Right cardiac atrium (tissue), 5 donors: ENCODE measurements around the gene ADGRE1. TPM values are rescaled to one million over a fixed set of nuclear protein-coding genes. Genes with fewer than 3 reads are reported as not detected.

ENCODE experiments used
- ATAC-seq, 2 donors: fragments of 200-7000 bp; cut with Tn5 transposase; one replicate each; pipeline versions ENCODE4 v1.8.0 to v1.9.1; 2020; ENCODE audit warnings: moderate library complexity in 2 of 2, mild to moderate bottlenecking in 1 of 2
- DNase-seq, 3 donors: peaks; one replicate each; pipeline ENCODE4 v3.0.0-alpha.2; 2020
- H3K27ac ChIP-seq: one replicate; pipeline ENCODE4 v1.5.1; 2013; ENCODE audit warnings: mild to moderate bottlenecking, low read length, control low read depth, moderate library complexity
- H3K27me3 ChIP-seq: one replicate; pipeline ENCODE4 v1.6.1; 2013; ENCODE audit not compliant: control insufficient read depth, insufficient read depth
- H3K4me1 ChIP-seq: one replicate; pipeline ENCODE4 v1.6.1; 2013; ENCODE audit warnings: low read length; ENCODE audit not compliant: control insufficient read depth, insufficient read depth
- H3K4me3 ChIP-seq: one replicate; pipeline ENCODE4 v1.5.1; 2013; ENCODE audit warnings: low read length, control low read depth
- H3K9me3 ChIP-seq: one replicate; pipeline ENCODE4 v1.6.1; 2013; ENCODE audit warnings: low read length; ENCODE audit not compliant: control insufficient read depth
- WGBS: extraction: QIAGEN DNeasy Blood & Tissue Kit; methylation state at CpG from one replicate; pipeline ENCODE4 v1.1.7; 2013; 5-methylcytosine and 5-hydroxymethylcytosine counted together
- intact Hi-C, 4 donors: fragments of 100-400 bp; cut with DNase I; formaldehyde crosslinking; loops; one replicate each; pipeline versions ENCODE4 v1.11.0 to v1.14.0; 2022 to 2023
- polyA plus RNA-seq: library from polyadenylated mRNA; stranded (reverse); fragments of 200-250 nt; gene quantifications from one replicate; pipeline ENCODE4 v1.2.3, GENCODE V29; 2013
- total RNA-seq, 4 donors: library from RNA; stranded (reverse); fragmentation: NEBNext Ultra II Directional; extraction: Animal tissue kit (Norgen Biotek cat#: 25700); gene quantifications; one replicate each; pipeline ENCODE4 v1.2.1, GENCODE V29; 2021
- donor health status: healthy with polysubstance abuse.
- donor health status: DM: no; HTN: yes; CAD: no.
- donor health status: DM: no; HTN: no; CAD: no.
- donor health status: DM: no; HTN: yes; CAD: no; lungs with severe emphysema.
- donor health status: DM: yes; HTN: yes; CAD: no.

The ADGRE1 gene
- total and polyA plus RNA-seq, 5 donors: 0.25 to 0.53 (median 0.38) TPM; not detected in 1

DNA sequence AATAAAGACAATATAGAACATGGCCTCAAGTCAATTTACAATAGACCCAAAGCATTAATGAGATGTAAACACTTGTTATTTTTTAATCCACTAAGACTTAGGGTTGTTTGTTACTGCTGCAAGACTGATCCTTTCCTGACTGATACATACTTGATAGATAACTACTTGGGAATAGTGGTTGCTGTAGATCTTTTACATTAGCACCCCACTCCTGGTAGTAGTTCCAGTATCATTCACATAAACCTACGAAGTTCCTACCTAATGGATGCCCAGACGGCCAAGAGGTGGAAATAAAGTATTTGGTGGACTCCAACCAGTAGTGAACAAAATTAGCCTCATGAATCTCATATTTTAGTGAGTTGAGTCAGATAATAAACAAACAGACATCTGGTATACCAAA lies 26.9 kb downstream of the ADGRE1 start:
- ATAC-seq (no peak), DNase-seq (no peak)
- Histone ChIP-seq H3K4me1 (no peaks in the 10 kb centered on the region), H3K27ac (no peak overlapping the region), H3K4me3 (no peak overlapping the region), H3K27me3 (no peaks in the 10 kb centered on the region), H3K9me3 (peaks cover 3% of the 10 kb centered on the region)
- WGBS: 40% methylated on average over 2 of the region's 2 CpGs
- intact Hi-C loops: no loop called here

DNA sequence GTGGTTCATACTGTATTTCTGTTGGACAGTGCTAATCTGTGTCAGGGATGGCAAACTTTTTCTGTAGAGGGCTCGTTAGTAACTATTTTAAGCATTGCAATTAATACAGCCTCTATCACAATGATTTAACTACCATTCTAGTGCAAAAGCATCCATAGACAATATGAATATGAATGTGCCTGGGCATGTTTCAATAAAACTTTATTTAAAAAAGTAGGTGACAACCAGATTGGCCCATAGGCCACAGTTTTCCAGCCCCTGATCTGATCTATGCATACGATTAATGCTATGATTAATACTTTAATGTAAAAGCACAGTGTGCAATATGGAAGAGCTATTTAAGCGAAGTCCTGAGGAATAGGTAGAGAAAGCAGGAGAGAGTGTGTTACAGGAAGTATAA lies 29.6 kb downstream of the ADGRE1 start:
- intact Hi-C loops: no loop called here
- Histone ChIP-seq H3K27ac (no peak overlapping the region), H3K9me3 (peaks cover 3% of the 10 kb centered on the region), H3K4me1 (no peaks in the 10 kb centered on the region), H3K27me3 (no peaks in the 10 kb centered on the region), H3K4me3 (no peak overlapping the region)
- WGBS: 82% methylated on average over 3 of the region's 3 CpGs
- ATAC-seq (no peak), DNase-seq (no peak)

DNA sequence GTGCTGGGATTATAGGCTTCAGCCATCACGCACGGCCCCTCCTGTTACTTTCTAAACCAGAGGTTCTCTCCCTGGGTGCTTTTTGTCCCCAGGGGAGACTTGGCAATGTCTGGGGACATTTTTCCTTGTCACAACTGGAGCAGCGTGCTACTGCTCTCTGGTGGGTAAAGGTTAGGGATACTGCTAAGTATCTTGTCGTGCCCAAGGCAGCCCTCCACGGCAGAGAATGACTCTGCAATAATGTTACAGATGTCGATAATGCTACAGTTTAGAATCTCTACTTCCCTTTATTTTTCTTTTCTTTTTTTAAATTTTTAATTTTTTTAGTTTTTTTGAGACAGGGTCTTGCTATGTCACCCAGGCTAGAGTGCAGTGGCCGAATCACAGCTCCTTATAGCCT lies 38.0 kb downstream of the ADGRE1 start:
- 80% methylated on average over 7 of the region's 7 CpGs for WGBS
- H3K9me3 ChIP-seq: peaks cover 3% of the 10 kb centered on the region
- no peaks in the 10 kb centered on the region for H3K4me1 ChIP-seq
- no peak for ATAC-seq
- no peak overlapping the region for H3K27ac ChIP-seq
- no peak for DNase-seq
- no peak overlapping the region for H3K4me3 ChIP-seq
- no peaks in the 10 kb centered on the region for H3K27me3 ChIP-seq
- intact Hi-C loops: no loop called here

DNA sequence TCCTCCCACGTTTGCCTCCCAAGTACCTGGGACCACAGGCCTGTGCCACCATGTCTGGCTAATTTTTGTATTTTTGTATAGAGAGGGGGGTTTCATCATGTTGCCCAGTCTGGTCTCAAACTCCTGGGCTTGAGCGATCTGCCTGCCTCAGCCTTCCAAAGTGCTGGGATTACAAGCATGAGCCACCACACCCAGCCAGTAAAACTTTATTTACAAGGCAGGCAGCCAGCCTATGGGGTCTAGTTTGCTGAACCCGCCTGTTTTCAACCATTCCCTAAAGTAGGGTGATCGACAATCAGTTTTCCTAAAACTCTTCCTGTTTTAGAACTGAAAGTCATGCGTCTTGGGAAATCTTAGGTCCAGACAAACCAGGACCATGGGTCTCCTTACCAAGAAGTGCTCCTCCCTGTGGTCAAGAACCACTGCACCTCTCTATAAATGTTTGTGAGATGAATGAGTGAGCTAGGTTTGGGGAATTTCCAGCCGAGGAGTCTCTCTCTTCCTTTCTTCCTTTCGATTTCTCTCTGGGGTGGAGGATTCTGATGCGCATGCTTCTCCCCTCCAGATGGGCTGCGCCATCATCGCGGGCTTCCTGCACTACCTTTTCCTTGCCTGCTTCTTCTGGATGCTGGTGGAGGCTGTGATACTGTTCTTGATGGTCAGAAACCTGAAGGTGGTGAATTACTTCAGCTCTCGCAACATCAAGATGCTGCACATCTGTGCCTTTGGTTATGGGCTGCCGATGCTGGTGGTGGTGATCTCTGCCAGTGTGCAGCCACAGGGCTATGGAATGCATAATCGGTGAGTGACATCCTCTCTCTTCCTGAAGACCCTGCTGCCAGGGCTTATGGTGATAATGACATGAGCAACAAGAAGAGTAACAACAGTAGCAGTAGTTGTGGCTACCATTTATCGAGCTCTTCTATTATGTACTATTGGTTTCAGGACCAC lies 38.7 kb downstream of the ADGRE1 start:
- DNase-seq: no peak
- Histone ChIP-seq H3K4me1 (no peaks in the 10 kb centered on the region), H3K9me3 (peaks cover 3% of the 10 kb centered on the region), H3K27ac (no peak overlapping the region), H3K27me3 (no peaks in the 10 kb centered on the region), H3K4me3 (no peak overlapping the region)
- intact Hi-C loops: no loop called here
- ATAC-seq: no peak
- WGBS: 70% methylated on average over 15 of the region's 15 CpGs

DNA sequence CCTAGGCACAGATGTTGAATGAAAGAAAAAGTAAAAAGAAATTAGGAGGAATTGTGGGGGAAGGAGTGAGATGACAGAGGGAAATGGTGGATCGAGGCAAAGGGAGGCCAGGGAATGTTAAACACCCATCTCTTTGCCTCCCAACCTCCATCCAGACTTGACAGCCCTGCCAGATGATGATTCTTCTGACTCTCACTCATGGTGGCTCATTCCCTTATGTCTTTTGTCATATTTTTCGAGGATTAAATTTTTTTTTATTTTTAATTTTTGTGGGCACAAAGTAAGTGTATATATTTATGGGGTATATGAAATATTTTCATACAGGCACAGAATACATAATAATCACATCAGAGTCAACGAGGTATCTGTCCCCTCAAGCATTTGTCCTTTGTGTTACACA lies 42.8 kb downstream of the ADGRE1 start:
- H3K9me3 ChIP-seq: peaks cover 3% of the 10 kb centered on the region
- H3K27ac ChIP-seq: no peak overlapping the region
- H3K27me3 ChIP-seq: no peaks in the 10 kb centered on the region
- no peak overlapping the region for H3K4me3 ChIP-seq
- WGBS: 51% methylated on average over 3 of the region's 3 CpGs
- no peak for DNase-seq
- no peak for ATAC-seq
- no peaks in the 10 kb centered on the region for H3K4me1 ChIP-seq
- intact Hi-C loops: no loop called here

DNA sequence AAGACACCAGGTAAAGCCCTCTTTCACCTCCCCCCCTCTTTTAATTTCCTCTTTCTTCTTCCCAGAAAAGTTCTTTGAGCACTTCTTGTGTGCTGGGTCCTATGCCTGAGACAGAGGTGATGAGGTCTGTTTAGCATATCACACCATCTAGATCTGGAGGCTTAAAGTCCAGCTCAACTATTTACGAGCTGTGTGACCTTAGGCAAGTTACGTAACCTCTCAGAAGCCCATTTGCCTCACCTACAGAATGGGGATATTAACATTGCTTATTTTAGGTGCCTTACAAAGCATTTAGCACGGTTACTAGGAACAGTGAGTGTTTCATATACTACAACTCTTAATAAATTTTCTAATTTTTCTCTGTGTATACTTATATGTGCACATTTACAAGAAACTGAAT lies 47.7 kb downstream of the ADGRE1 start:
- Histone ChIP-seq H3K9me3 (no peaks in the 10 kb centered on the region), H3K4me3 (no peak overlapping the region), H3K27ac (no peak overlapping the region), H3K4me1 (no peaks in the 10 kb centered on the region), H3K27me3 (no peaks in the 10 kb centered on the region)
- intact Hi-C loops: no loop called here
- 62% methylated on average over 3 of the region's 3 CpGs for WGBS
- ATAC-seq (no peak), DNase-seq (no peak)

DNA sequence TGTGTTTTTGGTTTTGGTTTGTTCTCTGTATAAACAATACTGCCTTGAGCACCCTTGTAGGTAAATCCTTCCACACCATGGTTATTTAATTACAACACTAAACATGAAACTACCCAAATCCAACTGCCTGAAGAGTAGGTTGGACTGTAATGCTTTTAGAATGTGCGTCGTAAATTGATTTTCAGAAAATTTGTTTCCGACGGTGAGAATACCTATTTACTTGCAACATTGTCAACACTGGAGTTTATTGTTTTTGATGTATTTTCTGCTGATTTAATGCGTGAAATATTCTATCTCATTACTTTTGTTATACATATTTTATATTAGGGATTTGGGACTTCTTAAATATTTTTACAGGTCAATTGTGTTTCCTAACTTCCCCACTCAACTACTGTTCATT lies 48.2 kb downstream of the ADGRE1 start:
- 70% methylated on average over 5 of the region's 5 CpGs for WGBS
- Histone ChIP-seq H3K27me3 (no peaks in the 10 kb centered on the region), H3K4me3 (no peak overlapping the region), H3K9me3 (no peaks in the 10 kb centered on the region), H3K27ac (no peak overlapping the region), H3K4me1 (no peaks in the 10 kb centered on the region)
- intact Hi-C loops: no loop called here
- DNase-seq (no peak), ATAC-seq (no peak)

DNA sequence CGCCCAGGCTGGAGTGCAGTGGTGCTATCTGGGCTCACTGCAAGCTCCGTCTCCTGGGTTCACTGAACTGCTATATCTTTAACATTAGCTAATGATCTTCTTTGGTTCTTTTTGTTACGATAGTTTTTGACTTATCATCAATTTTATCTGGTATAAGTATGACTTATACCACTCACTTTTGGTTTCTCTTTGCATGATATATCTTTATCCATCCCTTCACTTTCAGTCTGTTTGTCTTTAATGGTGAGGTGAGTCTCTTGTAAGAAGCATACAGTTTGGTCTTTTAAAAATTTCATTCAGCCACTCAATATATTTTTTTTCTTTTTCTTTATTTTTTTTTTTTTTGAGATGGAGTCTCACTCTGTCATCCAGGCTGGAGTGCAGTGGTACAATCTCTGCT lies 58.4 kb downstream of the ADGRE1 start:
- no peak overlapping the region for H3K27ac ChIP-seq
- no peak for ATAC-seq
- no peak overlapping the region for H3K4me3 ChIP-seq
- H3K9me3 ChIP-seq: peaks cover 3% of the 10 kb centered on the region
- H3K4me1 ChIP-seq: no peaks in the 10 kb centered on the region
- intact Hi-C loops: no loop called here
- H3K27me3 ChIP-seq: no peaks in the 10 kb centered on the region
- 57% methylated on average over 3 of the region's 3 CpGs for WGBS
- DNase-seq: no peak

DNA sequence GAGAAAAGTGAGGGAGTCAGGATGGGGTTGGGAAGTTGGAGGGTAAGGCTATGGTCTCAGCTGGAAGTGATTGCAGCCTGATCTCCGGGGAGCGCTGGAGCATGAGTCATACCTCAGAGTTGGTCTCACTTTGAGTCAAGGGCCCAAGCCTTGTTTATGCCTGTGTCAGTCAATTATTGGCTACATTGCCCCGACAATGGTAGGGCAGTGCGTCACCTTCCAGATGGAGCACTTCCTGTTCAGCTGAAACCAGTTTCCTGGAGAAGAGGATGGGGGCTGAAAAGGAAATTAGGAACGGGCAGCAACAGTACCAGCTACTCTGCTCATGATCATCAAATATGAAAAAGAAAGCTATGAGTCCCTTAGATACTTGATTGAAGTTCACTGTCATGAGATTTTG lies 60.4 kb downstream of the ADGRE1 start:
- no peak for ATAC-seq

DNA sequence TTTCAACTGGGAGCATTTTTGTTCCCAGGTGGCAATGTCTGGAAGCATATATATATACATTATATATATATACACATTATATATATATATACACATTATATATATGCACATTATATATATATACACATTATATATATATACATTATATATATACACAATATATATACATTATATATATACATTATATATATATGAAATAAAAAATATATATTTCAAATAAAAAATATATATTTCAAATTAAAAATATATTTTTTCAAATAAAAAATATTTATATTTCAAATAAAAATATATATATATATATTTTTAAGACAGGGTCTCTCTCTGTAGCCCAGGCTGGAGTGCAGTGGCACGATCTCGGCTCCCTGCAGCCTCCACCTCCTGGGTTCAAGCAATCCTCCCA lies 61.5 kb downstream of the ADGRE1 start:
- WGBS: 88% methylated on average over 2 of the region's 2 CpGs
- Histone ChIP-seq H3K4me3 (no peak overlapping the region), H3K27ac (no peak overlapping the region), H3K27me3 (no peaks in the 10 kb centered on the region), H3K4me1 (no peaks in the 10 kb centered on the region), H3K9me3 (no peaks in the 10 kb centered on the region)
- DNase-seq: no peak
- intact Hi-C loops: no loop called here
- ATAC-seq: no peak

More for the DNA sequence above, 60.4 kb downstream of the ADGRE1 start:
- H3K27ac ChIP-seq: no peak overlapping the region
- H3K4me1 ChIP-seq: no peaks in the 10 kb centered on the region
- no peaks in the 10 kb centered on the region for H3K27me3 ChIP-seq
- no peaks in the 10 kb centered on the region for H3K9me3 ChIP-seq
- DNase-seq: no peak
- intact Hi-C loops: no loop called here
- no peak overlapping the region for H3K4me3 ChIP-seq
- 34% methylated on average over 5 of the region's 5 CpGs for WGBS

DNA sequence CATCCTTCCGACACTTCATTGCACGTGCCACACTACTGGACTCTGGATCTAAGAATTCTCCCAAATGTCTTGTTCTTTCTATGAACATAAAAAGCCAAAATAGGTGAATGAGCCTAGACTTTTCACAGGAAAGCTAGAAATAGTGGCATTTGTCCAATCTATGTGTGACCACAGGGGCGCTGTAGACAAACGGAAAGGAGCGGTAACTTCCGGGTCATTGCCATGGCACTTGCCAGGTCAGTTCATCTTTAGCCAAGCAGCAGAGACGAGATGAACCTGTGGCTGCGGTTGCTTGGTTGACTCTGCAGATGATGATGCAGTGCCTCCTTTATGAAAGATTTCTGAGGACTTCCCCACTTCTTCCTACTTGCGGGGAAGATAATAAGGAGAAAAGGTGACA lies 65.6 kb downstream of the ADGRE1 start:
- intact Hi-C loops: no loop called here
- Histone ChIP-seq H3K4me3 (no peak overlapping the region), H3K9me3 (no peaks in the 10 kb centered on the region), H3K27ac (no peak overlapping the region), H3K27me3 (peaks cover 2% of the 10 kb centered on the region), H3K4me1 (no peaks in the 10 kb centered on the region)
- 79% methylated on average over 9 of the region's 9 CpGs for WGBS
- DNase-seq: no peak
- ATAC-seq: no peak
